HEK293T (cell line): ENCODE measurements around the gene SLX4IP.
A peak's percentile ranks its signal among the peaks of the same experiment; 100 is the strongest.
"Not testable (repeated sequence)": the region's sequence is repeated elsewhere in the genome, so short reads cannot be mapped to it uniquely, and the experiment has no call there.

Experiments used
- CTCF ChIA-PET: fragments of 350-600 bp; formaldehyde crosslinking; extraction: SDS; loops from one replicate; lab custom pipeline; 2021; ENCODE audit warnings: antibody characterized with exemption, inconsistent platforms; lab: Yijun Ruan, JAX
- POLR2A ChIA-PET: fragments of 350-600 bp; formaldehyde crosslinking; extraction: SDS; loops from one replicate; lab custom pipeline; 2020; ENCODE audit warnings: antibody characterized with exemption, inconsistent platforms; lab: Yijun Ruan, JAX
- DNase-seq: peaks from one replicate; pipeline ENCODE4 v3.0.0; 2012; ENCODE audit warnings: mixed read lengths; ENCODE audit errors: extremely low spot score
- ARNT ChIP-seq: fragments of 450-650 bp; IDR thresholded peaks from 2 replicates; pipeline ENCODE4 v1.6.1; 2017; ENCODE audit warnings: mild to moderate bottlenecking
- BHLHE40 ChIP-seq: fragments of 450-650 bp; IDR thresholded peaks from 2 replicates; pipeline ENCODE4 v1.6.1; 2016; ENCODE audit warnings: mild to moderate bottlenecking, moderate library complexity, borderline replicate concordance
- CTBP1 ChIP-seq: fragments of 450-650 bp; IDR thresholded peaks from 2 replicates; pipeline ENCODE4 v1.6.1; 2016; ENCODE audit warnings: borderline replicate concordance
- ELF4 ChIP-seq: fragments of 450-650 bp; IDR thresholded peaks from 2 replicates; pipeline ENCODE4 v1.6.1; 2017; ENCODE audit warnings: antibody characterized with exemption
- FOXA1 ChIP-seq: fragments of 450-650 bp; IDR thresholded peaks from 2 replicates; pipeline ENCODE4 v1.6.1; 2016; ENCODE audit warnings: mild to moderate bottlenecking
- FOXK2 ChIP-seq: fragments of 450-650 bp; IDR thresholded peaks from 2 replicates; pipeline ENCODE4 v1.6.1; 2016; ENCODE audit warnings: mild to moderate bottlenecking
- FOXM1 ChIP-seq: fragments of 450-650 bp; IDR thresholded peaks from 2 replicates; pipeline ENCODE4 v1.6.1; 2017; ENCODE audit warnings: mild to moderate bottlenecking, borderline replicate concordance
- HDGF ChIP-seq: fragments of 450-650 bp; IDR thresholded peaks from 2 replicates; pipeline ENCODE4 v1.6.1; 2017; ENCODE audit warnings: antibody characterized with exemption, borderline replicate concordance
- L3MBTL2 ChIP-seq: fragments of 450-650 bp; conservative IDR thresholded peaks from 2 replicates; pipeline ENCODE4 v1.6.1; 2016; ENCODE audit warnings: mild to moderate bottlenecking
- LEF1 ChIP-seq: fragments of 450-650 bp; IDR thresholded peaks from 2 replicates; pipeline ENCODE4 v1.6.1; 2017; ENCODE audit warnings: mild to moderate bottlenecking, borderline replicate concordance
- NFRKB ChIP-seq: fragments of 450-650 bp; IDR thresholded peaks from 2 replicates; pipeline ENCODE4 v1.6.1; 2016; ENCODE audit warnings: mild to moderate bottlenecking, moderate library complexity
- PKNOX1 ChIP-seq: fragments of 450-650 bp; IDR thresholded peaks from 2 replicates; pipeline ENCODE4 v1.6.1; 2016
- SP1 ChIP-seq: fragments of 450-650 bp; IDR thresholded peaks from 2 replicates; pipeline ENCODE4 v1.6.1; 2017
- SUZ12 ChIP-seq: fragments of 450-650 bp; IDR thresholded peaks from 2 replicates; pipeline ENCODE4 v1.6.1; 2016; ENCODE audit warnings: mild to moderate bottlenecking
- TARDBP ChIP-seq: fragments of 450-650 bp; IDR thresholded peaks from 2 replicates; pipeline ENCODE4 v1.6.1; 2016
- ZNF384 ChIP-seq: fragments of 450-650 bp; IDR thresholded peaks from 2 replicates; pipeline ENCODE4 v1.6.1; 2016

The SLX4IP gene

GRCh38 chr20:10412591-10413408 is 22.3 kb upstream of the SLX4IP start:
- TF ChIP-seq L3MBTL2 (no peak), PKNOX1 (no peak), CTBP1 (no peak), FOXK2 (no peak), FOXA1 (no peak), TARDBP (no peak), HDGF (no peak), ZNF384 (no peak), BHLHE40 (no peak), ARNT (no peak), ELF4 (no peak)
- POLR2A ChIA-PET, result no interaction called here
- CTCF ChIA-PET, result no interaction called here
- no peak for DNase-seq

- TF ChIP-seq FOXM1, result no peak
- no peak for TF ChIP-seq BHLHE40
- no peak for TF ChIP-seq PKNOX1
- TF ChIP-seq SUZ12, result no peak
- no peak for TF ChIP-seq CTBP1
- TF ChIP-seq FOXK2, result no peak
- TF ChIP-seq ZNF384, result no peak
- no peak for TF ChIP-seq SP1
- no peak for TF ChIP-seq HDGF
- TF ChIP-seq ARNT, result no peak
- no peak for TF ChIP-seq TARDBP
- no peak for TF ChIP-seq ELF4
- no peak for TF ChIP-seq FOXA1
- no peak for TF ChIP-seq LEF1
- TF ChIP-seq L3MBTL2, result no peak
- TF ChIP-seq NFRKB, result no peak
- POLR2A ChIA-PET, result no interaction called here
- CTCF ChIA-PET, result no interaction called here
- no peak for DNase-seq
Measured at GRCh38 chr20:10415013-10415650, 20.0 kb upstream of the SLX4IP start.

- POLR2A ChIA-PET, DNase-seq, CTCF ChIA-PET: not testable (repeated sequence)
Measured at GRCh38 chr20:10417218-10417617, 17.9 kb upstream of the SLX4IP start.

- POLR2A ChIA-PET, result no interaction called here
- no peak for DNase-seq
- CTCF ChIA-PET, result no interaction called here
- TF ChIP-seq LEF1, result no peak
- TF ChIP-seq TARDBP, result no peak
- no peak for TF ChIP-seq FOXM1
- TF ChIP-seq HDGF, result no peak
- no peak for TF ChIP-seq ELF4
- no peak for TF ChIP-seq L3MBTL2
- TF ChIP-seq BHLHE40, result no peak
- TF ChIP-seq ZNF384, result no peak
Measured at GRCh38 chr20:10419550-10420133, 15.5 kb upstream of the SLX4IP start.

GRCh38 chr20:10423735-10424134 is 11.4 kb upstream of the SLX4IP start:
- TF ChIP-seq ARNT (no peak), FOXM1 (no peak), FOXK2 (no peak), CTBP1 (no peak), BHLHE40 (no peak), LEF1 (no peak), ELF4 (no peak), ZNF384 (no peak)
- POLR2A ChIA-PET, result no interaction called here
- DNase-seq, result no peak
- CTCF ChIA-PET, result interaction anchor here (0.7 to 1.0 kb wide), 2 partner anchors 29 to 445 kb away, joined by 3 read pairs; no protein-coding TSS in a partner anchor

GRCh38 chr20:10427060-10427692 is 7.9 kb upstream of the SLX4IP start:
- no peak for TF ChIP-seq PKNOX1
- CTCF ChIA-PET, result interaction anchor here (0.6 to 1.1 kb wide), 4 partner anchors 11 to 810 kb away, joined by 3 read pairs; no protein-coding TSS in a partner anchor
- peak; percentile 24 for DNase-seq
- POLR2A ChIA-PET, result interaction anchor here (0.7 kb wide), 1 partner anchor 210 kb away, joined by 4 read pairs; no protein-coding TSS in a partner anchor
